HEK293T (cell line): ENCODE data around the gene PILRB.

Experiments
- ARNT ChIP-seq: fragments of 450-650 bp; IDR thresholded peaks from 2 replicates; pipeline ENCODE4 v1.6.1; 2017; ENCODE audit warnings: mild to moderate bottlenecking
- HDGF ChIP-seq: fragments of 450-650 bp; IDR thresholded peaks from 2 replicates; pipeline ENCODE4 v1.6.1; 2017; ENCODE audit warnings: antibody characterized with exemption, borderline replicate concordance
- ZNF384 ChIP-seq: fragments of 450-650 bp; IDR thresholded peaks from 2 replicates; pipeline ENCODE4 v1.6.1; 2016

DNA sequence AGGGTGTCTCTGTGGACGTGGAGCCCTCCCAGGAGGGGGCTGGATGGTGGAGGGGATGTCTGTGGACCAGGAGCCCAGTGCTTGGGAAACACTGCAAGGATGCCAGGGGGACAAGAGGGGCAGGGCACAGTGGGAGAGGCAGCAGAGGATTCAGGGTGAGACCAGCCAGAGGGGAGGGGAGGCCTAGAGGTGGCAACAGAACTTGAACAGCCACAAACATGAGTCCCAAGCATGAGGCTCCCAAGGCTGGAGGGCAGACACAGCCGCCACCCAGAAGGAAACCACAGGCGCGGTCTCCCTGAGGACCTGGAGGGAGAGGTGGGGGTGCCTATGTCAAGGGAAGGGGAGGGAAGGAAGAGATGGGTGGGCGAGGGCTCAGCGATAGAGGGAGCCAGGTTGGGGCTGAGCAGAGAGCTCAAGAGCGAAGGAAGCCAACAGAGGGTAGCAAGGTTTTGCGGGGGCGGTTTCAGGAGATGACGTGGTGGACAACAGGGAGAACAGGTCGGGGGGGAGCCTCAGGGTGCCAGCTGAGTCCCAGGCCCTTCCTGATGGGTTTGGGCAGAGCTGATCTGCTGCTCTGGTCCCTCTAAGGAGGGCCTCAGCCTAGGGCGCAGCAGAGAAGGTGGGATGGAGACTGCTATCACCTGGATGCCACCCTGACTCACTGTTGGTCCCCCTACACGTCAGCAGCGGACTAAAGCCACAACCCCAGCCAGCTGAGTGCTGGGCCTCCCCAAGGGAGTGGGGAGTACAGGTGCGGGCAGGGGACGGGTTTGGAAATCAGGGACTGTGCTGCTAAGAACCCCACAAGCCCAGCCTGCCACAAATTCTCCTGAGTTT, 8.7 kb downstream of the PILRB start:
- TF ChIP-seq ZNF384 (no peak), ARNT (no peak), HDGF (no peak)
